Adrenal gland (tissue), 12 donors: ENCODE results near the gene BRD1. TPM values are rescaled to one million over a fixed set of nuclear protein-coding genes. Genes with fewer than 3 reads are reported as not detected.

ENCODE experiments used
- DNase-seq, 7 donors: peaks; one replicate each; pipeline ENCODE4 v3.0.0-alpha.2; 2019 to 2020
- H3K27ac ChIP-seq, 5 donors: fragments of 200-600 bp; sonication (generic) in 4 of 5; 1 replicate in 3 of 5; 2 replicates in 2 of 5; pipeline versions ENCODE4 v1.5.1 to v1.8.0; 2016 to 2020; ENCODE audit warnings: mild to moderate bottlenecking in 1 of 5
- H3K27me3 ChIP-seq: fragments of 200-600 bp; 2 replicates; pipeline ENCODE4 v1.8.0; 2021
- H3K36me3 ChIP-seq, 2 donors: fragments of 200-600 bp; replicated peaks in 1 of 2; 1 replicate in 1 of 2; 2 replicates in 1 of 2; pipeline versions ENCODE4 v1.5.1 to v1.8.0; 2018 to 2022
- H3K4me1 ChIP-seq, 2 donors: fragments of 200-600 bp; replicated peaks in 1 of 2; 1 replicate in 1 of 2; 2 replicates in 1 of 2; pipeline versions ENCODE4 v1.5.1 to v1.8.0; 2018 to 2021
- H3K4me3 ChIP-seq, 4 donors: fragments of 200-600 bp; sonication (generic) in 3 of 4; one replicate each; pipeline ENCODE4 v1.5.1; 2016 to 2018
- H3K9me3 ChIP-seq, 3 donors: fragments of 200-600 bp; sonication (generic) in 1 of 3; replicated peaks in 1 of 3; 1 replicate in 2 of 3; 2 replicates in 1 of 3; pipeline versions ENCODE4 v1.5.1 to v1.8.0; 2016 to 2021
- CTCF ChIP-seq, 6 experiments: fragments of 450-650 bp in 4 of 6; fragments of 200-600 bp in 2 of 6; sonication (generic) in 1 of 6; IDR thresholded peaks; 1 replicate in 5 of 6; 2 replicates in 1 of 6; pipeline versions ENCODE4 v1.5.1 to v1.8.0; 2016 to 2021; ENCODE audit warnings: antibody characterized with exemption in 6 of 6, mild to moderate bottlenecking in 2 of 6, moderate library complexity in 1 of 6
- POLR2A ChIP-seq, 2 donors: fragments of 450-650 bp; IDR thresholded peaks; one replicate each; pipeline ENCODE4 v1.6.1; 2017; ENCODE audit warnings: antibody characterized with exemption in 2 of 2, mild to moderate bottlenecking in 2 of 2, moderate library complexity in 1 of 2
- WGBS, 4 donors: extraction: QIAGEN DNeasy Blood & Tissue Kit in 2 of 4; methylation state at CpG; one replicate each; pipeline versions ENCODE4 v1.1.5 to v1.1.7; 2013 to 2017; 5-methylcytosine and 5-hydroxymethylcytosine counted together
- intact Hi-C, 2 donors: fragments of 100-400 bp; cut with DNase I; formaldehyde crosslinking; loops; one replicate each; pipeline versions ENCODE4 v1.14.1 to v1.15.0; 2022 to 2023
- polyA plus RNA-seq, 3 donors: library from polyadenylated mRNA; stranded (reverse); fragments of 200-250 nt in 2 of 3; fragments of 350-450 nt in 1 of 3; fragmentation: Illumina TruSeq in 1 of 3; extraction: RNeasy Lipid Tissue Mini Kit (QIAGEN cat#74804) in 1 of 3; gene quantifications; one replicate each; pipeline ENCODE4 v1.2.3, GENCODE V29; 2013 to 2014
- total RNA-seq, 9 donors: library from RNA; depleted of rRNA in 4 of 9; stranded (reverse); fragments of >200 nt in 4 of 9; fragments of 120-200 nt in 1 of 9; fragmentation: NEBNext Ultra II Directional in 1 of 9; extraction: Animal tissue kit (Norgen Biotek cat#: 25700) in 1 of 9; gene quantifications; one replicate each; pipeline versions ENCODE4 v1.1.0 to v1.2.4, GENCODE V29; 2013 to 2023
- donor health status: healthy with polysubstance abuse.
- donor health status: Bipolar disorder and iron deficiency.
- donor health status: DM: yes; HTN: yes; CAD: no.
- donor health status: DM: no; HTN: no; CAD: no.
- donor health status: DM: no; HTN: no; CAD: no.
- donor health status: DM: yes; HTN: yes; CAD: no.

The BRD1 gene
- total and polyA plus RNA-seq, 12 donors = 9.4 to 62.4 (median 26.6) TPM

GRCh38 chr22:49812838-49813237 lies 14.8 kb downstream of the BRD1 start:
- Histone ChIP-seq H3K4me3 (no peak overlapping the region), H3K27me3 (no peaks in the 10 kb centered on the region), H3K4me1 (peaks cover 7 to 43% of the 10 kb centered on the region in 2 donors), H3K36me3 (peaks cover 0 to 16% of the 10 kb centered on the region in 2 donors), H3K9me3 (no peaks in the 10 kb centered on the region), H3K27ac (peak overlapping the region in 1 of 5 donors; percentile 6)
- TF ChIP-seq CTCF (IDR thresholded peaks at IDR 0.05) (no peak), POLR2A (IDR thresholded peaks at IDR 0.05) (no peak)
- 84 to 88% (median 85%) methylated on average over 6 to 11 of the region's 11 CpGs for WGBS, 4 donors
- peak; percentile 29 to 70 (median 58) for DNase-seq
- intact Hi-C loops = no loop called here

- peaks cover 7 to 36% of the 10 kb centered on the region in 2 donors for H3K4me1 ChIP-seq
- H3K36me3 ChIP-seq = peaks cover 0 to under 1% of the 10 kb centered on the region in 2 donors
- TF ChIP-seq CTCF (IDR thresholded peaks at IDR 0.05) (no peak), POLR2A (IDR thresholded peaks at IDR 0.05) (no peak)
- H3K27me3 ChIP-seq = no peaks in the 10 kb centered on the region
- no peaks in the 10 kb centered on the region for H3K9me3 ChIP-seq
- H3K4me3 ChIP-seq = no peak overlapping the region
- DNase-seq = no peak
- WGBS, 4 donors = 73 to 83% (median 79%) methylated on average over 9 to 18 of the region's 18 CpGs
- intact Hi-C loops = no loop called here
- no peak overlapping the region for H3K27ac ChIP-seq
These were observed 16.5 kb downstream of the BRD1 start for GRCh38 chr22:49811020-49811791.

GRCh38 chr22:49810363-49811019 lies 17.2 kb downstream of the BRD1 start:
- peaks cover 7 to 30% of the 10 kb centered on the region in 2 donors for H3K4me1 ChIP-seq
- DNase-seq = no peak
- H3K4me3 ChIP-seq = no peak overlapping the region
- WGBS, 4 donors = 68 to 78% (median 72%) methylated on average over 5 of the region's 5 CpGs
- intact Hi-C loops = no loop called here
- no peaks in the 10 kb centered on the region for H3K36me3 ChIP-seq
- H3K27me3 ChIP-seq = no peaks in the 10 kb centered on the region
- TF ChIP-seq CTCF (IDR thresholded peaks at IDR 0.05) (no peak), POLR2A (IDR thresholded peaks at IDR 0.05) (no peak)
- peak overlapping the region in 1 of 5 donors; percentile 26 for H3K27ac ChIP-seq
- H3K9me3 ChIP-seq = no peaks in the 10 kb centered on the region

- intact Hi-C loops = no loop called here
- H3K4me1 ChIP-seq = peaks cover 6 to 30% of the 10 kb centered on the region in 2 donors
- no peak for TF ChIP-seq POLR2A (IDR thresholded peaks at IDR 0.05)
- TF ChIP-seq CTCF (IDR thresholded peaks at IDR 0.05) = no peak
- H3K9me3 ChIP-seq = no peaks in the 10 kb centered on the region
- H3K27ac ChIP-seq = no peak overlapping the region
- H3K36me3 ChIP-seq = peaks cover 0 to 13% of the 10 kb centered on the region in 2 donors
- DNase-seq = no peak
- 74 to 83% (median 79%) methylated on average over 14 of the region's 14 CpGs for WGBS, 4 donors
- H3K27me3 ChIP-seq = no peaks in the 10 kb centered on the region
- H3K4me3 ChIP-seq = no peak overlapping the region
These were observed 19.6 kb downstream of the BRD1 start for GRCh38 chr22:49807780-49808708.
